ENCODE measurements around the gene SLC66A2. TPM values are rescaled to one million over a fixed set of nuclear protein-coding genes. Genes with fewer than 3 reads are reported as not detected.

Gene SLC66A2
- total and polyA plus RNA-seq, 3 donors from 2014 or later = 72.5 to 143 (median 87.0) TPM

- DNase-seq = peak; percentile 81
- no peak overlapping the region for H3K4me3 ChIP-seq
- intact Hi-C loops (cut with DNase I; ENCODE audit: low total_unique reads) = no loop called here
- no peaks in the 10 kb centered on the region for H3K4me1 ChIP-seq
- WGBS, 2 donors = 61 to 66% methylated on average over 25 of the region's 25 CpGs
- H3K27me3 ChIP-seq = no peaks in the 10 kb centered on the region
- H3K27ac ChIP-seq = no peak overlapping the region
- H3K36me3 ChIP-seq (ENCODE audit: low read depth, missing control alignments) = no peaks in the 10 kb centered on the region
- H3K9me3 ChIP-seq = no peaks in the 10 kb centered on the region
- no peak for TF ChIP-seq POLR2A (IDR thresholded peaks at IDR 0.05)
These were observed 26.4 kb downstream of the SLC66A2 start for GRCh38 chr18:79924814-79925731.

- TF ChIP-seq CTCF (IDR thresholded peaks at IDR 0.05) = no peak
- TF ChIP-seq POLR2A (IDR thresholded peaks at IDR 0.05) = no peak
- intact Hi-C loops (cut with DNase I; ENCODE audit: low total_unique reads) = no loop called here
- Histone ChIP-seq H3K4me1 (no peaks in the 10 kb centered on the region), H3K9me3 (no peaks in the 10 kb centered on the region), H3K4me3 (no peak overlapping the region), H3K36me3 (ENCODE audit: low read depth, missing control alignments) (no peaks in the 10 kb centered on the region), H3K27ac (no peak overlapping the region), H3K27me3 (no peaks in the 10 kb centered on the region)
- peak; percentile 11 for DNase-seq
- WGBS, 2 donors = 94 to 96% methylated on average over 26 of the region's 26 CpGs
These were observed 27.4 kb downstream of the SLC66A2 start for GRCh38 chr18:79923896-79924585.

- Histone ChIP-seq H3K4me3 (no peak overlapping the region), H3K9me3 (no peaks in the 10 kb centered on the region), H3K4me1 (no peaks in the 10 kb centered on the region), H3K27me3 (no peaks in the 10 kb centered on the region), H3K27ac (no peak overlapping the region), H3K36me3 (ENCODE audit: low read depth, missing control alignments) (no peaks in the 10 kb centered on the region)
- intact Hi-C loops (cut with DNase I; ENCODE audit: low total_unique reads) = no loop called here
- TF ChIP-seq POLR2A (IDR thresholded peaks at IDR 0.05) (no peak), CTCF (IDR thresholded peaks at IDR 0.05) (no peak)
- DNase-seq = peak; percentile 7
- WGBS, 2 donors = 78 to 91% methylated on average over 15 to 17 of the region's 17 CpGs
These were observed 28.5 kb downstream of the SLC66A2 start for GRCh38 chr18:79922971-79923411.

- no peaks in the 10 kb centered on the region for H3K9me3 ChIP-seq
- no peak overlapping the region for H3K27ac ChIP-seq
- no peak overlapping the region for H3K4me3 ChIP-seq
- WGBS, 2 donors = 97% methylated on average over 24 of the region's 24 CpGs
- peak; percentile 10 for DNase-seq
- no peaks in the 10 kb centered on the region for H3K27me3 ChIP-seq
- TF ChIP-seq POLR2A (IDR thresholded peaks at IDR 0.05) (no peak), CTCF (IDR thresholded peaks at IDR 0.05) (no peak)
- intact Hi-C loops (cut with DNase I; ENCODE audit: low total_unique reads) = no loop called here
- no peaks in the 10 kb centered on the region for H3K4me1 ChIP-seq
- H3K36me3 ChIP-seq (ENCODE audit: low read depth, missing control alignments) = no peaks in the 10 kb centered on the region
These were observed 29.2 kb downstream of the SLC66A2 start for GRCh38 chr18:79921984-79922965.

All from testis (tissue), 3 donors.